HG02759 (cell line): ENCODE results near the gene ATN1.

Source experiments
- ATAC-seq: cut with Tn5 transposase; IDR thresholded peaks from one replicate; pipeline ENCODE4 v1.9.1; 2021; ENCODE audit warnings: mild to moderate bottlenecking, moderate library complexity; ENCODE audit not compliant: unreplicated experiment

The ATN1 gene

DNA sequence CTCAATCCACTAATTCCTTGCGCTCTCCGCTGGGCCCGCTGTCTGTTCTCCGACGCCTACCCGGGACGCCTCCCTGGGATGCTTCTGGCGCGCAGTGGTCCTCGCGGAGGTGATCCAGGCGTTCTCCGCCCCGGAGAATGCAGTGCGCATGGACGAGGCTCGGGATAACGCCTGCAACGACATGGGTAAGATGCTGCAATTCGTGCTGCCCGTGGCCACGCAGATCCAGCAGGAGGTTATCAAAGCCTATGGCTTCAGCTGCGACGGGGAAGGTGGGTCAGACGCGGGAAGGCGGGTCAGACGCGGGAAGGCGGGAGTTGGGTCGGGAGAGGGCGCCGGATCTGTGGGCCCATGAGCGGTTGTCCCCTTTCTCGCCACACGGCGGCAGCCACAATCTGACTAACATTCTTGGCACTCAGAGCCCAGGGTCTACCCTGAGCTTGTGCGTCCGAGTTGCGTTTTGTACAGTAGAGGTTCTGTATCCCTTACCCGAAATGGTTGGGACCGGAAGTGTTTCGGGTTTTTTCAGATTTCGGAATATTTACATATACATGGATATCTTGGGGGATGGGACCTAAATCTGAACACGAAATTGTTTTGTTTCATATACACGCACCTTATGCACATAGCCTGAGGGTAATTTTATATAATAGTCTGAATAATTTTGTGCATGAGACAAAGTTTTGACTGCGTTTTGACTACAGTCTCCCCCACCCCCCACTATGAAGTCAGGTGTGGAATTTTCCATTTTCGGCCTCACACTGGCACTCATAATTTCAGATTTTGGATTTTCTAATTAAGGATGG, 16.8 kb downstream of the ATN1 start:
- ATAC-seq = peak; percentile 39

DNA sequence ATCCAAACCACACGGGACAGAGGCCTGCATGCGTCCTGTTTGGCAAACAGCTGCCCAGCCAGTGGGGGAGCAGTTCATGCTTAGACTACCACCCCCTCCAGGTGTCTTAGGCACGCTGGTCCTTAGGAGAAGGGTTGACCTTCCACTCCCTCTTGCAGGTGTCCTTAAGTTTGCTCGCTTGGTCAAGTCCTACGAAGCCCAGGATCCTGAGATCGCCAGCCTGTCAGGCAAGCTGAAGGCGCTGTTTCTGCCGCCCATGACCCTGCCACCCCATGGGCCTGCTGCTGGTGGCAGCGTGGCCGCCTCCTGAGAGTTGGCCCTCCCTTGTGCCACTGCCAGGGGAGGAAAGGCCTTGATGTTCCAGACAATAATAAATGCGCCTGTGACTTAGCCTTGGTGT, 17.9 kb downstream of the ATN1 start:
- no peak for ATAC-seq

DNA sequence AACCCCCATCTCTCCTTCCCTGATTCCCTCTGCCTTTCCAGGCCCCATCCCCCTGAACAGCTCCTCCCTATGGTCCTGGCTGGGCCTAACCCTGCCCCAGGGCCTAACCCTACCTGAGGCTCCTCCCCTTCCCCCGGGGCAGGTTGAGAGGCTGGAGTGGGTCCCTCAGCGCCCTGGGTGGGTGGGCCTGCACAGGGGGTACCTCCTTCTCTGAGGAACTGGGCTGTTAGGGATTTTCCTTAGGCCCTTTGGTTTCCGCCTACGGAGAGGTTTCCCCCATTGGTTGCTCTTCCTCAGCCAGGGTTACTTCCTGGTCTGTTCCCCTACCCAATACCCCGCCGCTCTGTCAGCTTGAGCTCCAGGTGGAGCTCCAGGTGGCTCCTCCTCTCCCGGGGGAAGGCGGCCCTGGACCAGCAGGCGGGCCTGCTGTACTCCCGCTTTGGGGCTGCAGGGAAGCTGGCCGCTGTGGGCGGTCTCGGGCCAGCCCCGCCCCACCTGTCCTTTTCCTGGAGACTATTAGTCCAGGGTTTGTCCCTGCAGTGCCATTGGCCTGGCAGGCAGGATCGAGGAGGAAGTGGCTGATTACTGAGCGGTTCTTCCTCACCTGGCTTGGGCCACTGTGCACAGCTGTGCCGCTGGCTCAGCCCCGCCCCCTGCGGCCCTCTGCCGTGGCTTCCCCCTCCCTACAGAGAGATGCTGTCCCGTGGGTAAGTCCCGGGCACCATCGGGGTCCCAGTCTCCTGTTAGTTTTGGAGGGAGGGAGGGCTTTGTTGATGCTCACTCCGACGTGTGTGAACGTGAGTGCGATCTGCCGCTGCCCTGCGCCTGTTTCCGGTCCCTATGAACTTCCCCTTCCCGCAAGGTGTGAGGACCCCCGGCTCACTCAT, 18.5 kb downstream of the ATN1 start:
- ATAC-seq = peak; percentile 30

DNA sequence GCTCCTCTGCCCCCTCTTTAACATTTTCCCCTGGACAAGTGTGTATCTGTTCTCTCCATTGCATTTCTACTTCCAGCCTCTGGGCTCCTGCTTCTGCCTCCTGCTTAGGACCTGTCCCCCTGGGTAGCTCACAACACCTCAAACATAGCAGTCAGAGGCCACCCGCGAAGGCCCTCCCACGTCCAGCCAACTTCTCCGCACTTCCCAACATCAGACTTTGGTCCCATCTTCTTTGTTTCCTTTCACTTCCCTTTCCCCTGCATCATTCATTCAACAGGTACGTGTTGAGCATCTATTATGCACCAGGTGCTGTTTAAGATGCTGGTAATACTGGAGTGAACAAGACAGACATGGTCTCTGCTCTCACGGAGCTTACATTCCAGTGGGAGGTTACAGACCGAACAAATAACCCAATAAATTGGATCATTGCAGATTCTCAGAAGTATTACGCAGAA, 19.2 kb downstream of the ATN1 start:
- no peak for ATAC-seq

DNA sequence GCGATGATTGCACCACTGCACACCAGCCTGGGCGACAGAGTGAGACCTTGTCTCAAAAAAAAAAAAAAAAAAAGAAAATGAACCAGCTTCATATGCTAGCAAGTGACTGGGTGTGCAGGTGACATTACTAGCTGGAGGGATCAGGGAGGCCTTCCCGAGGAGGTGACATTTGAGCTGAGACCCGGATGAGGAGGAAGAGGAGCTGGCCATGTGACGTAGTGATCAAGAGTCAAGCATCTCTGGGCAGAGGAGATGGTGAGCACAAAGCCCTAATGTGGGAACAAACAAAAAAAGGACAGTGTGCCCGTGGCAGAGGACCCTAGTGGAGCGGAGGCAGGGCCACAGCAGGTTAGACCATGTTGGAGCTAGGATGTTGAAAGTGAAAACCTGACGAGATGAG, 19.9 kb downstream of the ATN1 start:
- no peak for ATAC-seq

DNA sequence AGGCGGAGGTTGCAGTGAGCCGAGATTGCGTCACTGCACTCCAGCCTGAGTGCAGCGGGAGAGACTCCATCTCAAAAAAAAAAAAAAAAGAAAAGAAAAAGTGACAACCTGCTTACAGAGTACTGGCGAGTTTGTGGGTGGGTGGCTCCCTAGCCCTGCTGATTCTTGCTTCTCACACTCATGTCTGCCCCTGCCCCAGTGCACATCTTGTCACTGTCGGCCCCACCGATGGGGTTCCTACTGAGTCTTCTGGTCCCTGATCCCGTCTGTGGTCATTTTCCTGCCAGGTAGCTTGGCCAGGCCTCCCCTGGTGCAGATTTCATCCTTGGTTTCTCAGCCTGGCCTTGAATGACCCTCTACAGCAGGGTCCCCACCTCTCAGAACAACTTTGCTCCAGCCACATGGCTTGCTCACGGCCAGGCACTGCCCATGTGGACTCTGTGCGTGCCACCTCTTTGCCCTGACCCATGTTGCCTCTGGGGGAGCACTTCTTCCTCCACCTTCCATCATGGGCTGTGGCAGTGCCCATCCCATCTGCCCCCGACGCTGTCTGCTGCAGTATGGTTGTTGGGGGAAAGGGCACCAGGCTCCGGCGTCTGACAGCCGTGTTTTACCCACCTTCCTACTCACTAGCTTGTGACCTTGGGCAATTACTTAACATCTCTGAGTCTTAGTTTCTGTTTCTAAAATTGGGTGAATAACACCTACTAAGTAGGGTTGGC, 21.3 kb downstream of the ATN1 start:
- no peak for ATAC-seq

DNA sequence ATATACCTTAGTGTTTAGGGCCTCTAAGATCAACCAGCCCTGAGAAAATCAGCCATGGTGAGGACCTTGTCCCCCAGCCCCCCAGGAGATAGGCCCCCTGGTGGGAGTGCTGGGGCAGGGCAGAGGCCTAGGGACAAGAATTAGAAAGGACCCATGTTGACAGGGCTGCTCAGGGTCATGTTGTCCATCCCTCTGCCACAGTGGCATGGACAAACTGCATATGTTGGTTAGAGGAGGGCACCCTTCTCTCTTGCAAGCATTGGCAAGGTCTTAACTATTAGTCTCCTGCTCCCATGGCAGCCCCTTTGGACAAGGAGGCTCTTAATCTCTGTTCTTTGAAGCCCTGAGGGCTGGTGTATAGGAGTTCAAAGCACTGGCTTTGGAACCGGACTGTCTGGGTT, 22.6 kb downstream of the ATN1 start:
- ATAC-seq = no peak

DNA sequence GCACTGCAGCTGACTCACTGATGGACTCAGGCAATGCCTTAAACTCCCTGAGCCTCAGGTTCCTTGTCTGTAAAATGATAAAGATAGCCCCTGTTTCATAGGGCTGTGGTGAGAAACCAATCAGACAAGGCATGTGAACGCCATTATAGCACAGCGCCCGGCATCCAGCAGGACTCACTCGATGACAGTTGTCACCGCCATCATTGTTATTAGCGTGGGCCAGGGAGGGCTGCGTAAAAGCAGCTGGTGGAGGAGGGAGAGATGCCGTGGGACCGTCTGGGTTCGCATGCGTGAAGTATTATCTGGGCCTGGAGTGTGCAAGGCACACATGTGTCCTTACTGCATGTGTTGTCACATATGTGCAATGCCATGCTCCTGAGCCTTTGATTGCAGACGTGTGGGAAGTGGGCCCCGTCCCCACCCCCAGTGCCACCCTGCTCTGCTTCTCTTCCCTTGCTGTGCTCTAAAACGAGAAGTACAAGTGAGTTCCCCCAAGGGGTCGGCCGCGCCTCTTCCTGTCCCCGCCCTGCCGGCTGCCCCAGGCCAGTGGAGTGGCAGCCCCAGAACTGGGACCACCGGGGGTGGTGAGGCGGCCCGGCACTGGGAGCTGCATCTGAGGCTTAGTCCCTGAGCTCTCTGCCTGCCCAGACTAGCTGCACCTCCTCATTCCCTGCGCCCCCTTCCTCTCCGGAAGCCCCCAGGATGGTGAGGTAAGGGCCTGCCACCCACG, 23.2 kb downstream of the ATN1 start, which contains the start of gene PTPN6:
TSS of gene PTPN6 (plus strand) at position 546 of the 730 bp plus-strand sequence. CDS start at position 703, 157 bp downstream.
- peak; percentile 34 for ATAC-seq

DNA sequence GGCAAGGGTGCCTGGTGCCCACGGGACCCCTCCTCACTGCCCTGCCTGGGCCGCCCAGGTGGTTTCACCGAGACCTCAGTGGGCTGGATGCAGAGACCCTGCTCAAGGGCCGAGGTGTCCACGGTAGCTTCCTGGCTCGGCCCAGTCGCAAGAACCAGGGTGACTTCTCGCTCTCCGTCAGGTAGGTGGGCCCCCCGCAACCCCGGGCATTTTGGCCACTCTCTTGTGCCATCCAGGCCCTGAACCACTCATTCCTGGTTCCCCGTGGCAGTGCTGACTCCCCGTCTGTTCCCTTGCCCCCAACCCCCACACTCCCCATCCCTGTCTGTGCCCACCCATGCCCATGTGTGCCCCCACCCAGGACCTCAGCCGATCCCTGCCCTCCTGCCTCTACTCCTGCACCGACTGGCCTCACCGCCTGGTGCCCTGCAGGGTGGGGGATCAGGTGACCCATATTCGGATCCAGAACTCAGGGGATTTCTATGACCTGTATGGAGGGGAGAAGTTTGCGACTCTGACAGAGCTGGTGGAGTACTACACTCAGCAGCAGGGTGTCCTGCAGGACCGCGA, 23.9 kb downstream of the ATN1 start:
- ATAC-seq = no peak

DNA sequence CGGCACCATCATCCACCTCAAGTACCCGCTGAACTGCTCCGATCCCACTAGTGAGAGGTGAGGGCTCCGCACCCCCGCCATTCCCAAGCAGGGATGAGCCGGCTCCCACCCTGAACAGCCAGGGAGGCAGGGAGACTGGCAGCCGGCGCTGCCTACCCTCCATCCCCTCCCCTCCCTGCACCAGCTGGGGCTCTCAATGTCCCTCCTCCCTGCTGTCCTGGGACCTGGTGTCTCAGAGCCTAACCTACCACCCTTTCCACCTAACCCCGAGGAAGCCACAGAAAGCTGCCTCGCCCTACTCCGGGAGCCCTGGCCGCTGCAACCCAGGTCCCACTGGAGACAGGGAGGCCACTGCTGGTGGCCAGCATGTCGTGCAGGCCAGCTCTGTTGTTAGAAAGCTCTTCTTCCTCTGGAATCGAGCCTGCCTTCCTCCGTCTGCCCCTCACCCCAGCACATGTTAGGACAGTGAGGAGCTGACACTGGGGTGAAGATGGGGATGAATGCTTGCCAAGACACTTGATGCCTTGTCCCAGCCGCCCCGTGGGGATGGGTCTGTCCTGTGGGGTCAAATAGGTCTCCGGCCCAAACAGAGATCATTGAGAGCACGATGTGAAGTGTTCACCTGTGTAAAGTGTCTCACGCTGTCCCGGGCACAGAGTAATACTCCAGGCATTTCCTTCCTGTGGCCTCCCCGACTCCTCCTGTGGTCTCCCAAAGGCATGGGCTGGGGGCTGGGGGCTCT, 24.5 kb downstream of the ATN1 start:
- ATAC-seq = no peak

DNA sequence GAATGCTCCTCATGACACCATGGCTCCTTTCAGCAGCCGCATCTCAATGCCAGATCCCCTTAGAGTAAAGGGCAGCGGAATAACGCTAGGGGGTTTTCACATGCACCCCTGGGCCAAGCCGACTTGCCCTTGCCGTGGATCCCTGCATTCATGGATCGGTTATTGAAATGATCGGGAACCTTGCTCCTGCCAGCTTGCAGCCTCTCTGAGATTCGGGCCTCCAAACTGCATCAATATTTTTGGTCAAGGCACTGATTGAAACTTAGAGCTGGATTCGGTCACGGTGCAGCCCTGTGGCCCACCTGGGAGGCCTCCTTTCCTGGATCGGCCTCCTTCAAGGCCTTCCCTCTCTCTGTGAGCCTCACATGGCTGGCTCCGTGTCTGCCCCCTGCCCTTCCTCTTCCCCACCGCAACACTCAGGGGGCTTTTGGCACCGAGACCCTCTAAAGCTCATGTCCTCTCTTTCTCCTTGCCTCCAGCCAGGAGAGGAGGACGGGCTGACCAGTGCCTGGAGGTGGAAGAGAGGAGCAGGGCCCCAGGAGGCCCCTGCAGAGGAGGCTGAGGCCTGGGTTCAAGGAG, 25.2 kb downstream of the ATN1 start:
- ATAC-seq = no peak

DNA sequence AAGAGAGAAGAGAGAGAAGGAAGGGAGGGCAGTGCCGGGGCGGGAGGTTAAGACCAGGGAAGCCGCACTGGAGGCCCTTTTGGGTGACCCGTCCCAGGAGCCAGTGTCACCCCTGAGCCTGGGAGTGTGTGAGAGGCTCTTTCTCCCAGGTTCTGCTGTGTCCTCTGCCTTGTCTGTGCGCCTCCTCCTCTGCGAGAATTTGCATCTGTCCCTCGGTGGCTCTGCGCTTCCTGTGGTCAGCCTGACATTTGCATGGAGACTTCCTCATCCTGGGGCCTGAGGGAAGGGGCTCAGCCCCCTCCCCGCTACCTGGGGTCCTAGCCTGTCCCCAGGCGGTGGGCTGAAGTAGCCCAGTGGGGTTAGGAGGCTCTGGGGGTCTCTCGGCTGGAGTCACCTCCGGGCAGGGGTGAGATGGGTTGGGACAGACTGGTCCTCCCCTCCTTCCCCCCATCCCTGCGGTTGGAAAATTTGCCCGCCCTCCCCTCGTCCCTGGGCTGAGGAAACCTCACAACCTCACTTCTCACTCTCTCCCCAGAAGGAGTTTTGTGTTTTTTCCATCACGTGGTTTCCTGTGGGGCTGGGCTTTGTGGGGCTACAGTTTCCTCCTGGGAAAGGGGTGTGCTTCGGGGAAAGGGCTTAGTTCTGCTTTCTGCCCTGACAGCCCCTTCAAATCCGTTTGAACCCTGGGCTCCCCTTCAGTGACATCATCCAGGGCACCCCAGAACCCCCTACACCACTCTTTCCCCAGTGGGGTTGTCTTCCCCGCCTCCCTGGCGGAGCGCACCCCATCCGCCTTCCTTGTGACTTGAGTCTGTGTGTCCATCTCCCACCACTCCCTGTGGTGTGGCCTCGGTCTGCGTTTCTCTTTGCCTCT, 25.9 kb downstream of the ATN1 start:
- ATAC-seq = peak; percentile 45

DNA sequence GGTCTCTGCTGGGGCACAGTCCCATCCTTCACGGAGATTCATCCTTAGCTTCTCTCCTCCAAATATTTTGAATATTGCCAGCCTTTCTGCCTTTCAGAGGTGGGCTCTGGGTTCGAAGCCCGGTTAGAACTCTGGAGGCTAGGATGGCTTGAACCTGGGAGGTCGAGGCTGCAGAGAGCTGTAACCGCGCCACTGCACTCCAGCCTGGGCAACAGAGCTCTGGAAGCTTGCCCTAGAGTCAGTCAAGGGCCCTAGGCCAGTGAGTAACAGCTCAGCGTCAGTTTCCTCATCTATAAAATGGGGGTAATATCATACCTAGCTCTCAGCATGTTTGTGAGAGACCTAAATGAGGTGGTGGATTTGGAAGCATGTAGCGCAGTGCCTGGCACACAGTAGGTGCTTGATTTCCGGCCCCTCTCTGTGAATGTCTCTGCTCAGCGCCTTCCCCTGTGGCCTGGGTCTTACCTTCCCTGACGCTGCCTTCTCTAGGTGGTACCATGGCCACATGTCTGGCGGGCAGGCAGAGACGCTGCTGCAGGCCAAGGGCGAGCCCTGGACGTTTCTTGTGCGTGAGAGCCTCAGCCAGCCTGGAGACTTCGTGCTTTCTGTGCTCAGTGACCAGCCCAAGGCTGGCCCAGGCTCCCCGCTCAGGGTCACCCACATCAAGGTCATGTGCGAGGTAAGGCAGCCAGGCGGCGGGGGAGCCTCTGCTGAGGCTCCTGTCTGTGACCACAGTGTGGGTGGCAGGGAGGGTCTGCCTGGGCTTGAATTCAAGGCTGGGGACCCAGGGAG, 26.8 kb downstream of the ATN1 start:
- no peak for ATAC-seq

DNA sequence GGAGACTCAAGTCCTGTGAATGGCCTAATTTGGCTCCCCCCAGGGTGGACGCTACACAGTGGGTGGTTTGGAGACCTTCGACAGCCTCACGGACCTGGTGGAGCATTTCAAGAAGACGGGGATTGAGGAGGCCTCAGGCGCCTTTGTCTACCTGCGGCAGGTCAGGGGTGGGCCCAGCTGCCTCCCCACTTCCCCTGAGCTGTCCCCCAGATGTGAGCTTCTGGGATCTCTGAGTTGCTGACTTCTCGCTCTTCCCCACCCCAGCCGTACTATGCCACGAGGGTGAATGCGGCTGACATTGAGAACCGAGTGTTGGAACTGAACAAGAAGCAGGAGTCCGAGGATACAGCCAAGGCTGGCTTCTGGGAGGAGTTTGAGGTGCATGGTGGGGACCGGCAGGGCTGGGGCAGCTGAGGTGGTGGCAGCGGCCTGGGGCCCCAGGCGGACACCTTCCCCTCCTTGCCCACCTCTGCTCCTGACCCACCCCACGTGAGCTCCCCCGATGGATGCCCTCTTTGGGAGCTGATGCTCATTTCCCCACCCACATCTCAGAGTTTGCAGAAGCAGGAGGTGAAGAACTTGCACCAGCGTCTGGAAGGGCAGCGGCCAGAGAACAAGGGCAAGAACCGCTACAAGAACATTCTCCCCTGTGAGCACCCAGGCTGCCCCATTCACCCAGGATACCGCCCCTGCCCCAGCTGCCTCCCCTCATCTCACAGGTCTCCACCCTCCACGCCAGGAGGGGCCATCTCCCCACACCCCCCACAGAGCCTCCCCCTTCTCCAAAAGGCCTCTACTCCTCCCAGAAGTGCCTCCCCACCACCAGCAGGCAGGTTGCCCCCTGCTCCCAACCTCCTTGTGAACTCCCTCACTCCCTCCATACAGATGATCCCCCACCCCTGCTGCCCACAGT, 27.6 kb downstream of the ATN1 start:
- ATAC-seq = no peak

DNA sequence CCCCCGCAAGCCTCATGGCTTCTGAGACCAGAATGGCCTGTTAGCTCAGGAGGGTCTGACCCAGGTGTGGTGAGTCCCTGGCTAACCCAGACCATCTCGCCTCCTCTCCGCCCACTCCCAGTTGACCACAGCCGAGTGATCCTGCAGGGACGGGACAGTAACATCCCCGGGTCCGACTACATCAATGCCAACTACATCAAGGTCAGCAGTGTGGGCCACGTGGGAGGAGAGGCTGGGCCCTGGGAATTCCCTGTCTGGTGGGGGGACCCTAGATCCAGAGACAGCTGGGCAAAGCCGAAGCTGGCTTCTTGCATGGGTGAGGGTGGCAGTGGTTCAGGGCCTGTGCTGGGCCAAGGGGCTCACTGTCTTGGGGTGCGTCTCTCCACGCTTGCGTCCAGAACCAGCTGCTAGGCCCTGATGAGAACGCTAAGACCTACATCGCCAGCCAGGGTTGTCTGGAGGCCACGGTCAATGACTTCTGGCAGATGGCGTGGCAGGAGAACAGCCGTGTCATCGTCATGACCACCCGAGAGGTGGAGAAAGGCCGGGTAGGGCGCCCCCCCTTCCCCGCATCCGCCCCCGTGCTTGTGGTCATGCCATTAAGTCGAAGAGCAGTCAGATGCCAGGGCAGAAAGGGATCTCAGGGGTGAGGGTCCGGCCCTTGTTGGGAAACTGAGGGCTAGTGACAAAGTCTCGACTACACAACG, 28.4 kb downstream of the ATN1 start:
- ATAC-seq = no peak
